Measurements from ENCODE around the gene HAUS7. TPM values are rescaled to one million over a fixed set of nuclear protein-coding genes. Genes with fewer than 3 reads are reported as not detected.

Gene HAUS7
- total RNA-seq, 3 donors from 2014 or later, result 14.2 to 22.5 (median 19.5) TPM

DNA sequence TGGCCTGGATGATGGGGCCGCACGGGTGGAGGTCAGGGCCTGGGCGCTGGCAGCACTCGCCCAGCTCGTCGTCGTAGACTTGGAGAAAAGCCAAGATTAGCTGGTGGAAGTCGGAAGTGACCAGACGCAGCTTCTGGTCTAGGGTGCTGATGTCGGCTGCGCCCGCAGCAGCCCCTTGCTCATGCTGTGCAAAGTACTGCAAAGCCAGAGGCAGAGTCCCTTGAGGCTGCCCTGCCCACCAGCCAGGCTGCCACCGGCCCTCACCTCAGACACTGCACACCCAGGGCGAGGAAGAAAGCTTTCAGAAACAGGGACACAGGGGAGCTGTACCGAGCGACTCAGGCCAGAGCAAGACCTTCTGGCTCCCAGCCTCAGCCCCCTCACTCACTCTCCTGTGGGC, 14.8 kb downstream of the HAUS7 start:
- H3K36me3 ChIP-seq (ENCODE audit: low read depth), result no peaks in the 10 kb centered on the region
- TF ChIP-seq, protein P1, sequence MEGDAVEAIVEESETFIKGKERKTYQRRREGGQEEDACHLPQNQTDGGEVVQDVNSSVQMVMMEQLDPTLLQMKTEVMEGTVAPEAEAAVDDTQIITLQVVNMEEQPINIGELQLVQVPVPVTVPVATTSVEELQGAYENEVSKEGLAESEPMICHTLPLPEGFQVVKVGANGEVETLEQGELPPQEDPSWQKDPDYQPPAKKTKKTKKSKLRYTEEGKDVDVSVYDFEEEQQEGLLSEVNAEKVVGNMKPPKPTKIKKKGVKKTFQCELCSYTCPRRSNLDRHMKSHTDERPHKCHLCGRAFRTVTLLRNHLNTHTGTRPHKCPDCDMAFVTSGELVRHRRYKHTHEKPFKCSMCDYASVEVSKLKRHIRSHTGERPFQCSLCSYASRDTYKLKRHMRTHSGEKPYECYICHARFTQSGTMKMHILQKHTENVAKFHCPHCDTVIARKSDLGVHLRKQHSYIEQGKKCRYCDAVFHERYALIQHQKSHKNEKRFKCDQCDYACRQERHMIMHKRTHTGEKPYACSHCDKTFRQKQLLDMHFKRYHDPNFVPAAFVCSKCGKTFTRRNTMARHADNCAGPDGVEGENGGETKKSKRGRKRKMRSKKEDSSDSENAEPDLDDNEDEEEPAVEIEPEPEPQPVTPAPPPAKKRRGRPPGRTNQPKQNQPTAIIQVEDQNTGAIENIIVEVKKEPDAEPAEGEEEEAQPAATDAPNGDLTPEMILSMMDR (IDR thresholded peaks at IDR 0.05), result no peak
- no peak overlapping the region for H3K4me3 ChIP-seq
- no peaks in the 10 kb centered on the region for H3K4me1 ChIP-seq (ENCODE audit: low read depth)
- DNase-seq (no peak), ATAC-seq (no peak)
- intact Hi-C loops (cut with DNase I, micrococcal nuclease), result no loop called here
- no peaks in the 10 kb centered on the region for H3K9me3 ChIP-seq

GRCh38 chrX:153454901-153455550, 15.3 kb downstream of the HAUS7 start:
- ATAC-seq, result no peak
- H3K4me1 ChIP-seq (ENCODE audit: low read depth), result no peaks in the 10 kb centered on the region

GRCh38 chrX:153450949-153451277, 19.5 kb downstream of the HAUS7 start:
- DNase-seq (no peak), ATAC-seq (no peak)
- TF ChIP-seq, protein P1 (IDR thresholded peaks at IDR 0.05), result no peak
- intact Hi-C loops (cut with DNase I, micrococcal nuclease), result no loop called here
- Histone ChIP-seq H3K4me3 (no peak overlapping the region), H3K9me3 (no peaks in the 10 kb centered on the region), H3K4me1 (ENCODE audit: low read depth) (no peaks in the 10 kb centered on the region), H3K36me3 (ENCODE audit: low read depth) (no peaks in the 10 kb centered on the region)

More at GRCh38 chrX:153454901-153455550, 15.3 kb downstream of the HAUS7 start:
- Histone ChIP-seq H3K4me3 (no peak overlapping the region), H3K36me3 (ENCODE audit: low read depth) (no peaks in the 10 kb centered on the region), H3K9me3 (no peaks in the 10 kb centered on the region)
- intact Hi-C loops (cut with DNase I, micrococcal nuclease), result no loop called here
- no peak for DNase-seq
- TF ChIP-seq, protein P1 (IDR thresholded peaks at IDR 0.05), result no peak

- no peaks in the 10 kb centered on the region for H3K9me3 ChIP-seq
- H3K36me3 ChIP-seq (ENCODE audit: low read depth), result no peaks in the 10 kb centered on the region
- no peak for DNase-seq
Observed at GRCh38 chrX:153450114-153450948, 20.0 kb downstream of the HAUS7 start.

GRCh38 chrX:153449368-153450113, 20.8 kb downstream of the HAUS7 start:
- Histone ChIP-seq H3K4me1 (ENCODE audit: low read depth) (no peaks in the 10 kb centered on the region), H3K9me3 (no peaks in the 10 kb centered on the region), H3K36me3 (ENCODE audit: low read depth) (no peaks in the 10 kb centered on the region), H3K4me3 (no peak overlapping the region)
- ATAC-seq (no peak), DNase-seq (no peak)
- intact Hi-C loops (cut with DNase I, micrococcal nuclease), result no loop called here
- TF ChIP-seq, protein P1 (IDR thresholded peaks at IDR 0.05), result no peak

More at GRCh38 chrX:153450114-153450948, 20.0 kb downstream of the HAUS7 start:
- intact Hi-C loops (cut with DNase I, micrococcal nuclease), result no loop called here
- no peak for ATAC-seq
- H3K4me1 ChIP-seq (ENCODE audit: low read depth), result no peaks in the 10 kb centered on the region
- TF ChIP-seq, protein P1 (IDR thresholded peaks at IDR 0.05), result no peak
- H3K4me3 ChIP-seq, result no peak overlapping the region
